HG03060 (cell line): ENCODE measurements around the gene KIAA1755.

Source experiments
- ATAC-seq: cut with Tn5 transposase; IDR thresholded peaks from one replicate; pipeline ENCODE4 v1.9.1; 2021; ENCODE audit warnings: low read depth, moderate number of reproducible peaks; ENCODE audit not compliant: unreplicated experiment

KIAA1755 gene

DNA sequence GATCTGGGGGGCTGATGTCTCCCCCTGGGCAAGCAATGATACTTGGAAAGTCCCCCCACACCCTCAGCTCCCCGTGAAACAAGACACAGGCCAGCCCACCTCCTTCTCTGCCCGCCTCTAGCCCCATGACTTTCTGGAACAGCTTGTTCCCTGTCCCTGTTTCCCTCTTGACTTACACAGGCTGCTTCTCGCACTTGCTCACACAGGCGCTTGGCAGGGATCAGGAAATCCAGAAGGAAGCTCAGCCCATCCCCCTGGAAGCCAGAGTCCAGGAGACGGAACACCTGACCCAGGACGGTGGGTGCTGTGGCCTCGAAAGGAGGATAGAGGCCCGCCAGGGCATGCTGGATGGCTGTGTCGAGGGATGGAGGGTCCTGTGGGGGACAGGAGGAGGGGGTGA is 14.8 kb downstream of the KIAA1755 start:
- ATAC-seq = no peak

DNA sequence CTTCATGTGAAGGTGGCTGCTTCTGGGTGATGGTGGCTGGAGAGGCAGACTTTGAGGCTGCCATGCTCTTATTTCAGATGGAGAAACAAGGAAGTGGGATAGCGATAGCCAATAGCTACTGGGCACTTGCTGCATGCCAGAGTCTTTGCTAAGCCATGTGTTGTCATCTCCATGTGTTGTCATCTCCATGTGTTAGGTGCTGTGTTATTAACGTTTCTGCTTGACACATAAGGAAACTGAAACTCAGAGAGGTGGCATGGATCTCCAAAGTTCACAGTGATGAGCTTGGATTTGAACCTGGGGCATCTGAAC is 16.9 kb downstream of the KIAA1755 start:
- no peak for ATAC-seq

DNA sequence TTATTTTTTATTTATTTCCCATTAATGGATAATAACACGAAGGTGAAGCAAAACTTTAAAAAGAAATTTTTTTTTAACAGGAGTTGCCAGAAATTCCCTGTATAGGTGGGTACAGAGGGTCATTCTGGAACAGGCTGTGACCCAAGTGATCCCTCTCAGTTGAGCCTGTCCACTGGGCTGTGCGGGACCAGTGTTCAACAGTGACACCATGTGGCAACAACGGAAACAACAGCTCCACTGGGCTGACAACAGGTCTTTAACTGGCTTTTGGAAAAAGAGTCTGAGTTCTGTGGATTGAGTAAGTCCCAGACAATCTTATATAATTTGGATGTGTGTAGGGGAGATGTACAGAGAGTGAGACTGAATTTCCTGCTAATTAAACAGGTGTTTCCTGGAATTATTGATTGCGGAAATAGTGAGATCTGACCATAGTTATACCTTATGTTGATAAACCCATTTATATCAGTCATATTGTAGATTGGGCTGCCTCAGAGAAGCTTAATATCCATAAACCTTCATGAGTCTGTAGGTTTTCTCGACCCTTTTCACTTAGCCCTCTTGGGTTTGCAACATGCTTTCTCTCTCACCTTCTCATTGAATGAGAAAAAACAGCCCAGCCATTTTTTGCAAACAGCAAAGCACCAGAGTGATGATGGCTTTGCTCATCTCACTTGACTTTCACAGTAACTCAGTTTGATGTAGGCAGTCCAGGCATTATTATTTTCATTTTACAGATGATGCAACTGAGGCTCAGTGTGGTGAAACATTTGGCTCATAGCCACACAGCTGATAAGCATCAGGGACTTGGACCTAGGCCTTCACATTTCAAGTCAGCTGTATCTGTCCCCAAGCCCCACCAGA is 17.5 kb downstream of the KIAA1755 start:
- ATAC-seq = no peak

- ATAC-seq = no peak
These were observed 19.3 kb downstream of the KIAA1755 start for GRCh38 chr20:38241201-38241600.

DNA sequence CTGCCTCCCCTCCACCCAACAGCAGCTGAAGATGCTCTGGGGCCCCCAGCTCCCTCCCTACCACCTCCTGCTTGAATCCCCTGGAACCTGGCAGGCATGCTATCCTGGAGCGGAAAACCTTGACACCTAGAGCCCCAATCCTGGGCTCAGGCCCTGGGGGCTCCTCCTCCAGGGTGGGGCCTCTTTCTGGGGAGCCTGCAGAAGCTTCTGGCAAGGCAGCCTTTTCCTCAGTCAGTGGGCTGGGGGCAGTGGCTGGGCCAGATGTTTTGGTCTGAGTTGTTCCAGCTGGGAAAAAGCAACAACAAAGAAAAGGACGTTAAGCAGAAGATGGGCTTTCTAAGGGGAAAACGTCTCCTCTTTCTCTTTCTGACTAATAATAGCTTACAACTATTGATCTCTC is 21.1 kb downstream of the KIAA1755 start:
- ATAC-seq = no peak

- ATAC-seq = no peak
These were observed 21.7 kb downstream of the KIAA1755 start for GRCh38 chr20:38238829-38239228.

GRCh38 chr20:38237381-38237780 is 23.2 kb downstream of the KIAA1755 start:
- ATAC-seq = no peak

DNA sequence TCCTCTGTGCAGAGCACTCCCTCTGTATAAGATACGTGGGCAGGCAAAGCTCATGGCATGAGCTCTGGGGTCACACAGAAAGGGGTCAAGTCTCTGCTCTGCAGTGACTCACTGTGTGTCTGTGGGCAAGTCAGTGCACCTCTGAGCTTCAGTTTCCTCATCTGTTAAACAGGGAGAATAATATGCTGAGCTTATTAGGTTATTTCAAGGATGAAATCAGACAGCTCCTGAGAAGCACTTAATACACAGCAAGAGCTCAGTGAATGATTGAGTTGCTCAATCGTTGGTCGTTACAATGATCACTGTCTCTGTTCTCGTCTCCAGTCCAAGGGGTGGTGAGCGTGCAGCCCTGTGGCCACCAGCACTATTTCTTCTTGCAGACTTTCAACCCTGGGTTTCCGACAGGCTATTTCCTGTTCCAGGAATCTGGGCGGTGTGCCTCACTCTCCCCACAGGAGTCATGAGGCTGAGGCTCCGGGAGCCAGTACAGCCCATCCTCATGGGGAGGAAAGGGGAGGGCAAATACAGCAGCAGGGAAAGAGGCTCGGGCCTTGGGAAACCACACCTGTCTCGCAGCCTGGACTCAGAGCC is 28.9 kb downstream of the KIAA1755 start:
- ATAC-seq = no peak

- ATAC-seq = no peak
These were observed 29.5 kb downstream of the KIAA1755 start for GRCh38 chr20:38230957-38231526.

GRCh38 chr20:38230253-38230551 is 30.3 kb downstream of the KIAA1755 start:
- no peak for ATAC-seq

GRCh38 chr20:38229376-38230252 is 30.9 kb downstream of the KIAA1755 start:
- ATAC-seq = no peak

DNA sequence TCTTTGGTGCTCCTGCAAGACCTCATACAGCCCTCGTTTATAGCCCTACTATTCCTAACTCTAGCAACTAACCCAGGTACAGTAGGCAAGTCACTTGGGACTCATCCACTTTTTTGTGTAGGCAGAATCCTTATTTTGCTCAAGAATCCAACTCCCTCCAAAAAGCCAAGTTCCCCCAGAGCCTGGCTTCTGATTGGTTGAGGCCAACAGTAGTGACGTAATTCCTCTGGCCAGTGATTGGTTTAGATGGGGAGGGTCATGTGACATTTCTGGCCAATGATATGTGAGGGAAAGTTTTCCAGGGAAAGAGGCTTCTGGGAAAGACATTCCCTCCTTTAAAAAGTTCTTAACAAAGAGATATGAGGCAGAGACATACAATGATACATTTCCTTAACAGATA is 32.1 kb downstream of the KIAA1755 start:
- ATAC-seq = no peak

- no peak for ATAC-seq
These were observed 32.8 kb downstream of the KIAA1755 start for GRCh38 chr20:38227420-38228360.

GRCh38 chr20:38226553-38226952 is 34.0 kb downstream of the KIAA1755 start:
- no peak for ATAC-seq

DNA sequence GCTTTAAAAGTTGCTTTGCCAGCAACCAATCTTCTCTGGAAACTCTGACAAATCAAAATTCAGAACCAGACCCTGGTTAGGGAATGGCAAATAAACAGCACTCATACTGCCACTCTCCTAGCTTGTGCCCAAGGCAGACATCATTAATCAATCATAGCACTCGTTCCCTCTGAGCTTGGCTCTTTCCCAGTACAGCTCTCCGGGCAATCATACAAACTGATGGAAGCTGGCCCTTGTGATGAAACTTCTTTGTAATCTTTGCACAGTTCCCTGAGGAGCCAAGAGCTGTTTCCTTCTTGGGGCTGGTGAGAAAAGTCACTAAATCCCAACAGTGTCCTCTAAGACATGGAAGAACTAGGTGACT is 34.7 kb downstream of the KIAA1755 start:
- ATAC-seq = no peak

- ATAC-seq = no peak
These were observed 35.2 kb downstream of the KIAA1755 start for GRCh38 chr20:38225240-38225899.

DNA sequence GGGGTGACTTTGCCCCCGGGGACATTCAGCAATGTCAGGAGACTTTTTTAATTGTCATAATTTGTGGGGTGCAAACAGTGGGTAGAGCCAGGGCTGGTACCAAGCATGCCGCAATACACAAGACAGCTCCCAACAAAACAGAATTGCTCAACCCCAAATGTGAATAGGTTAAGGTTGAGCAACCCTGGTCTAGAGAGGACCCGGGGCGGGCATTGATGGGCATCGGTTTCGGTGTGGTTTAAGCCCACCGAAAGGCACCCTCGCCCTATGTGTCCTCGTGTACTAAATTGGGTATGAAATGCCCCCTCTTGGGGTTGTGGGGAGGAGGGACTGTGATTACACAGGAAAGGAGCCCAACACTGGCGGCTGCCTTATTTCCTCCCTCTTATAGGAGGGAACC is 36.0 kb downstream of the KIAA1755 start:
- ATAC-seq = no peak

GRCh38 chr20:38223743-38224100 is 36.8 kb downstream of the KIAA1755 start:
- no peak for ATAC-seq

- no peak for ATAC-seq
These were observed 37.4 kb downstream of the KIAA1755 start for GRCh38 chr20:38222923-38223742.
